Epithelial cell of esophagus (primary cell): ENCODE data around the gene REC8.

Source experiments
- DNase-seq: peaks from one replicate; pipeline ENCODE4 v3.0.0; 2010; ENCODE audit warnings: low read depth
- H3K4me3 ChIP-seq: 2 replicates; pipeline ENCODE4 v1.5.1; 2011; ENCODE audit warnings: mild to moderate bottlenecking, low read length, control low read depth
- CTCF ChIP-seq: IDR thresholded peaks from 2 replicates; pipeline ENCODE4 v1.5.1; 2011; ENCODE audit warnings: low read depth, mild to moderate bottlenecking, low read length, control low read depth, inconsistent platforms; ENCODE audit not compliant: insufficient read depth; ENCODE audit errors: missing control alignments

REC8 gene

GRCh38 chr14:24171422-24172260 is at the start of gene REC8:
Gene REC8, plus strand, starts transcription at chr14:24172080. Its CDS starts 473 bp downstream, at chr14:24172553.
- no peak for TF ChIP-seq CTCF
- peak; percentile 66 for DNase-seq
- H3K4me3 ChIP-seq: no peak within 1 kb of the TSS

DNA sequence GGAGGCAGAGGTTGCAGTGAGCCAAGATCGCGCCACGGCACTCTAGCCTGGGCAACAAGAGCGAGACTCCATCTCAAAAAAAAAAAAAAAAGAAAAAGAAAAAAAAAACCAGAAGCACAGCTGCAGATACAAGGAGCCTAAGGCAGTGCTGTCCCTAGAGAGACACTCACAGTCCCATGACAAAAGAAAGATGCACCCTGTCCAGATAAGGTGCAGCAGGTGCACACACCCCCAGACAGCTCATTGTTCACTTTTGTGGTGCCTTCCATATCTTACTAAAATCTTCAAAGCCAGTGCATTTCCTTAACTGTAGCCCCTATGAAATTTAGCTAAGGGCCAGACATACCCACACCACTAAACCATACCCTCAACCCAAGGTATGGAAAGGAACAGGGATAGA is 49.5 kb upstream of the REC8 start:
- no peak overlapping the region for H3K4me3 ChIP-seq
- no peak for TF ChIP-seq CTCF
- no peak for DNase-seq

DNA sequence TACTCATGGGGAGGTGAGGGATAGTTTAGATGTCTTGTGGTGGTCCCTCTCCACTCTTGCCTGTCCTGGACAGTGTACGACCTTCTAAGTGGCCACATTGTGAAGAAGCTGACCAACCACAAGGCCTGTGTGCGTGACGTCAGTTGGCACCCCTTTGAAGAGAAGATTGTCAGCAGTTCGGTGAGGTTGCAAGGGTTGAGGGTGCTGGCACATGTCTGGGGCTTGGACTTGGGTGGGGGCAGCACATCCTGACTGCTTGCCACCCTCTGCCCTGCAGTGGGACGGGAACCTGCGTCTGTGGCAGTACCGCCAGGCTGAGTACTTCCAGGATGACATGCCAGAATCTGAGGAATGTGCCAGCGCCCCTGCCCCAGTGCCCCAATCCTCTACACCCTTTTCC is 49.0 kb upstream of the REC8 start:
- no peak overlapping the region for H3K4me3 ChIP-seq
- no peak for TF ChIP-seq CTCF
- DNase-seq: no peak

- no peak for DNase-seq
Measured at GRCh38 chr14:24123424-24124417, 48.2 kb upstream of the REC8 start.

GRCh38 chr14:24126939-24127338 is 44.9 kb upstream of the REC8 start:
- TF ChIP-seq CTCF: no peak
- no peak for DNase-seq
- H3K4me3 ChIP-seq: no peak overlapping the region

More at GRCh38 chr14:24123424-24124417, 48.2 kb upstream of the REC8 start:
- TF ChIP-seq CTCF: no peak
- no peak overlapping the region for H3K4me3 ChIP-seq

DNA sequence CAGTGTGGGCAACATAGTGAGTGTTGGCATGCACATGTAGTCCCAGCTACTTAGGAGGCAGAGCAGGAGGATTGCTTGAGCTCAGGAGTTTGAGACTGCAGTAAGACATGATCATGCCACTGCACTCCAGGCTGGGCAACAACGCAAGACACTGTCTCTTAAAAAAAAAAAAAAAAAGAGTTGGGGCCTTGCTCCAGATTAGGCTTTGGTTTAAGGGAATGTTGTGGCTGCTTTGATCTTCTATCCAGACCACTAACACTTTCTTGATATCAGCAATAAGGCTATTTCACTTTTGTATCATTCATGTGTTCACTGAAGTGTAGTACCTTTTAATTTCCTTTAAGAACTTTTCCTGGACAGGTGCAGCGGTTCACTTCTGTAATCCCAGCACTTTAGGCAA is 44.2 kb upstream of the REC8 start:
- DNase-seq: no peak
- no peak for TF ChIP-seq CTCF
- no peak overlapping the region for H3K4me3 ChIP-seq
